Parathyroid adenoma (tissue), 2 donors: ENCODE data around the gene MTNR1B.

ENCODE experiments used
- H2AFZ ChIP-seq: fragments of 300-600 bp; sonication (generic); one replicate; pipeline ENCODE4 v1.7.0; 2017; ENCODE audit warnings: antibody characterized with exemption, mild to moderate bottlenecking
- H3K27ac ChIP-seq: fragments of 300-600 bp; sonication (generic); one replicate; pipeline ENCODE4 v1.7.0; 2017
- H3K27me3 ChIP-seq: fragments of 300-600 bp; sonication (generic); one replicate; pipeline ENCODE4 v1.7.0; 2017; ENCODE audit warnings: low read length; ENCODE audit not compliant: control insufficient read depth, insufficient read depth
- H3K36me3 ChIP-seq: fragments of 300-600 bp; sonication (generic); one replicate; pipeline ENCODE4 v1.7.0; 2017; ENCODE audit warnings: low read length; ENCODE audit not compliant: control insufficient read depth, insufficient read depth
- H3K4me1 ChIP-seq: fragments of 300-600 bp; sonication (generic); one replicate; pipeline ENCODE4 v1.7.0; 2017; ENCODE audit warnings: control low read depth
- H3K4me2 ChIP-seq: fragments of 300-600 bp; sonication (generic); one replicate; pipeline ENCODE4 v1.7.0; 2017; ENCODE audit warnings: low read length
- H3K4me3 ChIP-seq: fragments of 300-600 bp; sonication (generic); one replicate; pipeline ENCODE4 v1.7.0; 2017; ENCODE audit warnings: low read depth, low read length
- H3K79me2 ChIP-seq: fragments of 300-600 bp; sonication (generic); one replicate; pipeline ENCODE4 v1.7.0; 2017; ENCODE audit warnings: control low read depth
- H3K9ac ChIP-seq: fragments of 300-600 bp; sonication (generic); one replicate; pipeline ENCODE4 v1.7.0; 2017; ENCODE audit warnings: mild to moderate bottlenecking
- H3K9me3 ChIP-seq: fragments of 300-600 bp; sonication (generic); one replicate; pipeline ENCODE4 v1.7.0; 2017; ENCODE audit warnings: low read length; ENCODE audit not compliant: control insufficient read depth
- TF ChIP-seq, protein P1 (sequence below): fragments of 300-600 bp; sonication (generic); IDR thresholded peaks from one replicate; pipeline ENCODE4 v1.7.0; 2017; ENCODE audit warnings: antibody characterized with exemption, mild to moderate bottlenecking
- donor health status: primary hyperparathyroidism.

Gene MTNR1B

DNA sequence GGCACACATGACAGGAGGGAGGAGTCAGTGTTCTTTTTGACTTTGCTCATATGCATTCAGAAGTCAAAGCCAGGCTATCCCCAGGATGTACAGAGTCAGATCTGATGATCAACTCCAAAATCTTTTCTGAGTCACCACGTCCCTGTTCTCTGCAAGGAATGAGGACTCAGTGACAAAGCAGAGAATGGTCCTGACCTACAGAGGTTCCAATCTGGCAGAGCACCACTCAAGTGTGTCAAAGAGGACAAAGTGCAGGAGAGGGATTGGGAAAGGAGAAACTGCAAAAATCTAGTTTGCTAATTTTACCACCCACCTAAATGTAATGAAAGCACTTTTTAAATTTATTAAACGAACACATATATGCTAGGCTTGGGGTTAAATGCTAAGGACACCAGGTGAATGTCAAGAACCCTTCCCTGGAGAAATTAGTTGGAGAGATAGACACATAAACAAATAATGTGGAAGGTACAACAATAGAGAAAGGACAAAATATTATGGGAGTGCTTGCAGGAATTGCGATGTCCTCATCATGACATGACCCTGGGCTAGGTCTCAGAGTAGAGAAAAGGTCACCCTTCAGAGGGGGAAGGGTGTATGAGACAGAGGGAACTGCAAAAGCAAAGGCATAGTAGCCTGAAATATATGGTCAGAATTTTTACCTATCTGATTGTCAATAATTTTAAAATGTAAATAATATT is 56.3 kb downstream of the MTNR1B start:
- Histone ChIP-seq H3K27me3 (no peaks in the 10 kb centered on the region), H3K4me1 (no peaks in the 10 kb centered on the region), H3K9me3 (no peaks in the 10 kb centered on the region), H2AFZ (no peak overlapping the region), H3K79me2 (no peaks in the 10 kb centered on the region), H3K36me3 (no peaks in the 10 kb centered on the region), H3K4me3 (no peak overlapping the region), H3K4me2 (no peak overlapping the region), H3K9ac (no peak overlapping the region), H3K27ac (no peak overlapping the region)
- TF ChIP-seq, protein P1, sequence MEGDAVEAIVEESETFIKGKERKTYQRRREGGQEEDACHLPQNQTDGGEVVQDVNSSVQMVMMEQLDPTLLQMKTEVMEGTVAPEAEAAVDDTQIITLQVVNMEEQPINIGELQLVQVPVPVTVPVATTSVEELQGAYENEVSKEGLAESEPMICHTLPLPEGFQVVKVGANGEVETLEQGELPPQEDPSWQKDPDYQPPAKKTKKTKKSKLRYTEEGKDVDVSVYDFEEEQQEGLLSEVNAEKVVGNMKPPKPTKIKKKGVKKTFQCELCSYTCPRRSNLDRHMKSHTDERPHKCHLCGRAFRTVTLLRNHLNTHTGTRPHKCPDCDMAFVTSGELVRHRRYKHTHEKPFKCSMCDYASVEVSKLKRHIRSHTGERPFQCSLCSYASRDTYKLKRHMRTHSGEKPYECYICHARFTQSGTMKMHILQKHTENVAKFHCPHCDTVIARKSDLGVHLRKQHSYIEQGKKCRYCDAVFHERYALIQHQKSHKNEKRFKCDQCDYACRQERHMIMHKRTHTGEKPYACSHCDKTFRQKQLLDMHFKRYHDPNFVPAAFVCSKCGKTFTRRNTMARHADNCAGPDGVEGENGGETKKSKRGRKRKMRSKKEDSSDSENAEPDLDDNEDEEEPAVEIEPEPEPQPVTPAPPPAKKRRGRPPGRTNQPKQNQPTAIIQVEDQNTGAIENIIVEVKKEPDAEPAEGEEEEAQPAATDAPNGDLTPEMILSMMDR, result no peak

DNA sequence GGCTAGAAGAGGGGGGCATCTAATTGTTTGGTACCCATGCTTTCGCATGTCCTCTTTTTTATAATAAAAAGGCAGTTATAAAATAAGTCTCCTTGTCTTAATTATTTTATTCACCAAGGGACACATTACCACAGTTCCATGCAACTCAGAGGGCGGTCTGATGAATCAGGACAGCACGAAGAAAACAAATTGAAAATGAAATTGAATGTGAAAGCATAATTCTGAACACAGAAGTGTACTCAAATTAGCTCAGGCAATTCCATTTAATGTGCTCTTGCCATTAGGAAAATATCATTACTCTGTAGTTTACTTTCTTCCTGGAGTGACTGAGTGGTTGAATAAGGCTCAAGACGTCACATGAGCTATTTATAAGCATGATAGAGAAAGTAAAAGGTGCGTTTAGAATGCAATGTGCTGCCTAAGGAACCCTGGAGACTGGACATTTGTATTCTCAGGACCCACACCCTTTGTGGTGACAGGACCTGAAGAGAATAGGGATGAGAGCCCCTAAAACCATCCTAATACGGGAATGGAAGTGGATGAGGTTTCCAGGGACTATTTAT is 59.6 kb downstream of the MTNR1B start:
- Histone ChIP-seq H3K4me2 (no peak overlapping the region), H3K4me1 (no peaks in the 10 kb centered on the region), H3K27ac (no peak overlapping the region), H3K4me3 (no peak overlapping the region), H3K36me3 (no peaks in the 10 kb centered on the region), H3K9me3 (no peaks in the 10 kb centered on the region), H3K79me2 (no peaks in the 10 kb centered on the region), H3K27me3 (no peaks in the 10 kb centered on the region), H2AFZ (no peak overlapping the region), H3K9ac (no peak overlapping the region)
- TF ChIP-seq, protein P1, result no peak

DNA sequence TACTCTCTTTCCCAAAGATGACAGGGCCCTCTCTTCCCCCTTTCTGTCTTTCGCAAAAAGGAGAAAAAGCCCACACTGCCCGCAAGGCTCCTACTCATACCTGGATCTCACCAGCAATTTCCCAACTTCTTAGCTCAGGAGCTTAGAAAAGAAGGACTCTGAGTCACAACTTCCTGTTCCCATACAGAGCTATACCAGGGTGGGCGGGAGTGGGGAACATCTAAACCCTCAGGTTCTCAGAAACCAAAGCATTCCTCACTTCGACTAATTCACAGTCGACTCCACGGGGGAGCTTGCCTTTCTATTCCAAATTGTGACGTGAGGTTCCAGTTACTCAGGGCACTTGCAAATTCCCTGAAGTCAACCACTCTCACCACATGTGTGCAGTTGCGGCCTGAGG is 61.9 kb downstream of the MTNR1B start:
- Histone ChIP-seq H3K4me2 (no peak overlapping the region), H3K4me1 (no peaks in the 10 kb centered on the region), H3K4me3 (no peak overlapping the region), H3K27me3 (no peaks in the 10 kb centered on the region), H3K27ac (no peak overlapping the region), H3K9me3 (no peaks in the 10 kb centered on the region), H3K79me2 (no peaks in the 10 kb centered on the region), H3K9ac (no peak overlapping the region), H3K36me3 (no peaks in the 10 kb centered on the region), H2AFZ (no peak overlapping the region)
- TF ChIP-seq, protein P1, result no peak
